HepG2 (cell line): ENCODE data around the gene TNFRSF18. TPM values are rescaled to one million over a fixed set of nuclear protein-coding genes. Genes with fewer than 3 reads are reported as not detected.

Source experiments
- AHR ChIP-seq: IDR thresholded peaks from 2 replicates; pipeline ENCODE4 v1.6.1; 2018; ENCODE audit warnings: missing genetic modification reagents, missing compliant biosample characterization
- CCDC6 ChIP-seq: sonication (generic); formaldehyde crosslinking; IDR thresholded peaks from 2 replicates; pipeline ENCODE4 v1.8.1; 2022; ENCODE audit warnings: mild to moderate bottlenecking, missing genetic modification reagents, moderate library complexity
- DNMT3B ChIP-seq: conservative IDR thresholded peaks from 2 replicates; pipeline ENCODE4 v1.6.1; 2016; ENCODE audit warnings: missing biosample characterization, control low read depth
- MAF1 ChIP-seq: sonication (generic); formaldehyde crosslinking; IDR thresholded peaks from 2 replicates; pipeline ENCODE4 v1.5.0; 2020; ENCODE audit warnings: missing genetic modification reagents, borderline replicate concordance
- NCOA2 ChIP-seq: sonication (generic); formaldehyde crosslinking; IDR thresholded peaks from 2 replicates; pipeline ENCODE4 v1.8.0; 2022; ENCODE audit warnings: inconsistent platforms
- NFE2L2 ChIP-seq: fragments of 150-350 bp; IDR thresholded peaks from 2 replicates; pipeline ENCODE4 v1.6.1; 2014; ENCODE audit warnings: low read length
- SKI ChIP-seq: fragments of 450-650 bp; IDR thresholded peaks from one replicate; pipeline ENCODE4 v1.6.1; 2018; ENCODE audit warnings: mild to moderate bottlenecking; ENCODE audit not compliant: partially characterized antibody
- SRY ChIP-seq: sonication (generic); formaldehyde crosslinking; IDR thresholded peaks from 2 replicates; pipeline ENCODE4 v1.8.0; 2022; ENCODE audit warnings: mild to moderate bottlenecking, missing genetic modification reagents
- ZNF121 ChIP-seq: sonication (generic); formaldehyde crosslinking; IDR thresholded peaks from 2 replicates; pipeline ENCODE4 v1.5.0; 2020; ENCODE audit warnings: mild to moderate bottlenecking, missing genetic modification reagents
- ZNF207 ChIP-seq: fragments of 450-650 bp; IDR thresholded peaks from 2 replicates; pipeline ENCODE4 v1.6.1; 2016; ENCODE audit warnings: antibody characterized with exemption, borderline replicate concordance
- ZNF274 ChIP-seq: sonication (generic); formaldehyde crosslinking; IDR thresholded peaks from 2 replicates; pipeline ENCODE4 v1.5.1; 2020; ENCODE audit warnings: mild to moderate bottlenecking, missing genetic modification reagents
- ZNF567 ChIP-seq: sonication (generic); formaldehyde crosslinking; IDR thresholded peaks from 2 replicates; pipeline ENCODE4 v1.8.1; 2023; ENCODE audit warnings: mild to moderate bottlenecking, missing genetic modification reagents, borderline replicate concordance
- ZNF572 ChIP-seq: sonication (generic); formaldehyde crosslinking; IDR thresholded peaks from 2 replicates; pipeline ENCODE4 v1.5.1; 2020; ENCODE audit warnings: mild to moderate bottlenecking, missing genetic modification reagents
- ZNF7 ChIP-seq: IDR thresholded peaks from 2 replicates; pipeline ENCODE4 v1.6.1; 2016; ENCODE audit warnings: missing biosample characterization, missing genetic modification reagents
- polyA plus RNA-seq, 8 experiments: library from polyadenylated mRNA; depleted of rRNA in 3 of 8; stranded (reverse) in 7 of 8; unstranded in 1 of 8; fragments of >200 nt; fragmentation: Illumina TruSeq in 4 of 8; extraction: Trizol in 4 of 8; gene quantifications; 2 replicates each; pipeline versions ENCODE4 v1.2.1 to v1.2.3, GENCODE V29; 2011 to 2016; ENCODE audit warnings: low read depth in 4 of 8, missing spikeins in 1 of 8, mixed read lengths in 1 of 8; ENCODE audit not compliant: insufficient read depth in 1 of 8
- total RNA-seq, 5 experiments: library from RNA; depleted of rRNA; stranded (reverse); fragments of >200 nt; fragmentation: Illumina TruSeq; extraction: Trizol; gene quantifications; 2 replicates each; pipeline ENCODE4 v1.2.3, GENCODE V29; 2016; ENCODE audit warnings: low read depth in 1 of 5
- TF ChIP-seq, protein P1 (sequence below): sonication (generic); formaldehyde crosslinking; IDR thresholded peaks from 2 replicates; pipeline ENCODE4 v1.5.0; 2020; ENCODE audit warnings: mild to moderate bottlenecking, missing genetic modification reagents
- TF ChIP-seq, protein P2 (sequence below): sonication (generic); formaldehyde crosslinking; conservative IDR thresholded peaks from 2 replicates; pipeline ENCODE4 v1.4.0; 2020; ENCODE audit warnings: missing genetic modification reagents
- TF ChIP-seq, protein P3 (sequence below): fragments of 450-650 bp; IDR thresholded peaks from 2 replicates; pipeline ENCODE4 v1.6.1; 2017; ENCODE audit warnings: mild to moderate bottlenecking
- TF ChIP-seq, protein P4 (sequence below): IDR thresholded peaks from 2 replicates; pipeline ENCODE4 v1.6.1; 2018; ENCODE audit warnings: missing genetic modification reagents
- TF ChIP-seq, protein P5 (sequence below): IDR thresholded peaks from 2 replicates; pipeline ENCODE4 v1.6.1; 2012; ENCODE audit warnings: low read depth, low read length, improper control_type of control experiment

The TNFRSF18 gene
- total and polyA plus RNA-seq, 2 of the 13 experiments (the other 11 are each of a cell fraction or from before 2014, with no cell fraction given): not detected

DNA sequence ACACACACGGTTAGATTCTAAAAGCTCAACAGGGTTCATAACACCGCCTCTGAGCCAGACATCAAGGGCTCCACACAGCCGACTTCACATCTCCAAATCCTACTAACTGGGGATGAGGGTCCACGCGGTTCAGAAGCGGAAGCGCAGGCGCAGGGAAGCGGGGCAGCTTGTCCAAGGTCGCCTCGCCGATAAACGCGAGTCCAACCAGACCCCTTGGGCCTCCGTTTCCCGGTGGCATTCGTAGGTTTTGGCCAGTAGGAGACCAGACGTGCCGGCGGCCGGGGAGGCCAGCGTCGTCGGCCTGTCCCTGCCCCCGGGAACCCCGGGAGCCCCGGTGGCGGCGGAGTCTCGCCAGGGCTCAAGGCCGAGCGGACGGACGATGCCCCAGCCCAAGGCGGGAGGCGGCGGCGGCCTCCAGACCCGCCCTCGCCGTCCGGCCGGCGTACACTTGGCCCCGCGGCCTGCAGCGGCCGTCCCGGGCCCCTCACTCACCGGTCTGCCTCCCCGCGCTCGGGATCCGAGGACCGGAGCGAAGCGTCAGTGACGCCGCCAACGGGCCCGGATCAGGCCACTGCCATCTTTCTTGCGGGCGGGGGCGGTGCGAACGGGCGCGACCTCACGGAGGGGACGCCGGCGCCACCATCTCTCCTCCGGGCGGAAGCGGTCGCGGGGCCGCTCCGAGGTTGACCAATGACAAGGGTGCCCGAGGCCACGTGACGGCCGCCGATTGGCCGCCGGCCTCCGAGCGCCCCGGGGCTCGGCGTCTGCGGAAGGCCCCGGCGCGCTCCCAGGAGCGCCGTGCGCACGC, 25.2 kb upstream of the TNFRSF18 start, which contains the start of gene SDF4 (continued):
- TF ChIP-seq, protein P1, sequence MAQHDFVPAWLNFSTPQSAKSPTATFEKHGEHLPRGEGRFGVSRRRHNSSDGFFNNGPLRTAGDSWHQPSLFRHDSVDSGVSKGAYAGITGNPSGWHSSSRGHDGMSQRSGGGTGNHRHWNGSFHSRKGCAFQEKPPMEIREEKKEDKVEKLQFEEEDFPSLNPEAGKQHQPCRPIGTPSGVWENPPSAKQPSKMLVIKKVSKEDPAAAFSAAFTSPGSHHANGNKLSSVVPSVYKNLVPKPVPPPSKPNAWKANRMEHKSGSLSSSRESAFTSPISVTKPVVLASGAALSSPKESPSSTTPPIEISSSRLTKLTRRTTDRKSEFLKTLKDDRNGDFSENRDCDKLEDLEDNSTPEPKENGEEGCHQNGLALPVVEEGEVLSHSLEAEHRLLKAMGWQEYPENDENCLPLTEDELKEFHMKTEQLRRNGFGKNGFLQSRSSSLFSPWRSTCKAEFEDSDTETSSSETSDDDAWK (CRISPR knock-in tag): no peak
- TF ChIP-seq, protein P2, sequence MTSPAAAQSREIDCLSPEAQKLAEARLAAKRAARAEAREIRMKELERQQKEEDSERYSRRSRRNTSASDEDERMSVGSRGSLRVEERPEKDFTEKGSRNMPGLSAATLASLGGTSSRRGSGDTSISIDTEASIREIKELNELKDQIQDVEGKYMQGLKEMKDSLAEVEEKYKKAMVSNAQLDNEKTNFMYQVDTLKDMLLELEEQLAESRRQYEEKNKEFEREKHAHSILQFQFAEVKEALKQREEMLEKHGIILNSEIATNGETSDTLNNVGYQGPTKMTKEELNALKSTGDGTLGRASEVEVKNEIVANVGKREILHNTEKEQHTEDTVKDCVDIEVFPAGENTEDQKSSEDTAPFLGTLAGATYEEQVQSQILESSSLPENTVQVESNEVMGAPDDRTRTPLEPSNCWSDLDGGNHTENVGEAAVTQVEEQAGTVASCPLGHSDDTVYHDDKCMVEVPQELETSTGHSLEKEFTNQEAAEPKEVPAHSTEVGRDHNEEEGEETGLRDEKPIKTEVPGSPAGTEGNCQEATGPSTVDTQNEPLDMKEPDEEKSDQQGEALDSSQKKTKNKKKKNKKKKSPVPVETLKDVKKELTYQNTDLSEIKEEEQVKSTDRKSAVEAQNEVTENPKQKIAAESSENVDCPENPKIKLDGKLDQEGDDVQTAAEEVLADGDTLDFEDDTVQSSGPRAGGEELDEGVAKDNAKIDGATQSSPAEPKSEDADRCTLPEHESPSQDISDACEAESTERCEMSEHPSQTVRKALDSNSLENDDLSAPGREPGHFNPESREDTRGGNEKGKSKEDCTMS (CRISPR knock-in tag): no peak
- no peak for TF ChIP-seq NFE2L2
- 0 out of 2 replicates have a peak, but pooled peaks have one; percentile 60 for TF ChIP-seq CCDC6
- TF ChIP-seq ZNF7: no peak
- peak; percentile 55 for TF ChIP-seq SRY (CRISPR knock-in tag)
- TF ChIP-seq ZNF567 (CRISPR knock-in tag): no peak
- TF ChIP-seq, protein P3, sequence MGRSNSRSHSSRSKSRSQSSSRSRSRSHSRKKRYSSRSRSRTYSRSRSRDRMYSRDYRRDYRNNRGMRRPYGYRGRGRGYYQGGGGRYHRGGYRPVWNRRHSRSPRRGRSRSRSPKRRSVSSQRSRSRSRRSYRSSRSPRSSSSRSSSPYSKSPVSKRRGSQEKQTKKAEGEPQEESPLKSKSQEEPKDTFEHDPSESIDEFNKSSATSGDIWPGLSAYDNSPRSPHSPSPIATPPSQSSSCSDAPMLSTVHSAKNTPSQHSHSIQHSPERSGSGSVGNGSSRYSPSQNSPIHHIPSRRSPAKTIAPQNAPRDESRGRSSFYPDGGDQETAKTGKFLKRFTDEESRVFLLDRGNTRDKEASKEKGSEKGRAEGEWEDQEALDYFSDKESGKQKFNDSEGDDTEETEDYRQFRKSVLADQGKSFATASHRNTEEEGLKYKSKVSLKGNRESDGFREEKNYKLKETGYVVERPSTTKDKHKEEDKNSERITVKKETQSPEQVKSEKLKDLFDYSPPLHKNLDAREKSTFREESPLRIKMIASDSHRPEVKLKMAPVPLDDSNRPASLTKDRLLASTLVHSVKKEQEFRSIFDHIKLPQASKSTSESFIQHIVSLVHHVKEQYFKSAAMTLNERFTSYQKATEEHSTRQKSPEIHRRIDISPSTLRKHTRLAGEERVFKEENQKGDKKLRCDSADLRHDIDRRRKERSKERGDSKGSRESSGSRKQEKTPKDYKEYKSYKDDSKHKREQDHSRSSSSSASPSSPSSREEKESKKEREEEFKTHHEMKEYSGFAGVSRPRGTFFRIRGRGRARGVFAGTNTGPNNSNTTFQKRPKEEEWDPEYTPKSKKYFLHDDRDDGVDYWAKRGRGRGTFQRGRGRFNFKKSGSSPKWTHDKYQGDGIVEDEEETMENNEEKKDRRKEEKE: no peak
- 0 out of 2 replicates have a peak, but pooled peaks have one; percentile 28 for TF ChIP-seq MAF1 (CRISPR knock-in tag)
- 0 out of 2 replicates have a peak, but pooled peaks have one; percentile 13 for TF ChIP-seq AHR (CRISPR knock-in tag)
- no peak for TF ChIP-seq ZNF572 (CRISPR knock-in tag)
- peak; percentile 47 for TF ChIP-seq SKI
- TF ChIP-seq, protein P4, sequence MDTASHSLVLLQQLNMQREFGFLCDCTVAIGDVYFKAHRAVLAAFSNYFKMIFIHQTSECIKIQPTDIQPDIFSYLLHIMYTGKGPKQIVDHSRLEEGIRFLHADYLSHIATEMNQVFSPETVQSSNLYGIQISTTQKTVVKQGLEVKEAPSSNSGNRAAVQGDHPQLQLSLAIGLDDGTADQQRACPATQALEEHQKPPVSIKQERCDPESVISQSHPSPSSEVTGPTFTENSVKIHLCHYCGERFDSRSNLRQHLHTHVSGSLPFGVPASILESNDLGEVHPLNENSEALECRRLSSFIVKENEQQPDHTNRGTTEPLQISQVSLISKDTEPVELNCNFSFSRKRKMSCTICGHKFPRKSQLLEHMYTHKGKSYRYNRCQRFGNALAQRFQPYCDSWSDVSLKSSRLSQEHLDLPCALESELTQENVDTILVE (CRISPR knock-in tag): peak; percentile 84; the same call in 1 of the 2 replicates
- no peak for TF ChIP-seq ZNF207
- TF ChIP-seq NCOA2: peak; percentile 47; the same call in 1 of the 2 replicates
- TF ChIP-seq ZNF121 (CRISPR knock-in tag): no peak; the same call in 1 of the 2 replicates
- TF ChIP-seq DNMT3B (CRISPR knock-in tag): no peak; the same call in 1 of the 2 replicates
- TF ChIP-seq ZNF274: peak; percentile 82; the same call in 1 of the 2 replicates
- TF ChIP-seq, protein P5, sequence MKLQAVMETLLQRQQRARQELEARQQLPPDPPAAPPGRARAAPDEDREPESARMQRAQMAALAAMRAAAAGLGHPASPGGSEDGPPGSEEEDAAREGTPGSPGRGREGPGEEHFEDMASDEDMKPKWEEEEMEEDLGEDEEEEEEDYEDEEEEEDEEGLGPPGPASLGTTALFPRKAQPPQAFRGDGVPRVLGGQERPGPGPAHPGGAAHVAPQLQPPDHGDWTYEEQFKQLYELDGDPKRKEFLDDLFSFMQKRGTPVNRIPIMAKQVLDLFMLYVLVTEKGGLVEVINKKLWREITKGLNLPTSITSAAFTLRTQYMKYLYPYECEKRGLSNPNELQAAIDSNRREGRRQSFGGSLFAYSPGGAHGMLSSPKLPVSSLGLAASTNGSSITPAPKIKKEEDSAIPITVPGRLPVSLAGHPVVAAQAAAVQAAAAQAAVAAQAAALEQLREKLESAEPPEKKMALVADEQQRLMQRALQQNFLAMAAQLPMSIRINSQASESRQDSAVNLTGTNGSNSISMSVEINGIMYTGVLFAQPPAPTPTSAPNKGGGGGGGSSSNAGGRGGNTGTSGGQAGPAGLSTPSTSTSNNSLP: no peak
